ENCODE measurements around the gene LGALS9C.
"Not testable (repeated sequence)": the region's sequence is repeated elsewhere in the genome, so short reads cannot be mapped to it uniquely, and the experiment has no call there.

Gene LGALS9C

DNA sequence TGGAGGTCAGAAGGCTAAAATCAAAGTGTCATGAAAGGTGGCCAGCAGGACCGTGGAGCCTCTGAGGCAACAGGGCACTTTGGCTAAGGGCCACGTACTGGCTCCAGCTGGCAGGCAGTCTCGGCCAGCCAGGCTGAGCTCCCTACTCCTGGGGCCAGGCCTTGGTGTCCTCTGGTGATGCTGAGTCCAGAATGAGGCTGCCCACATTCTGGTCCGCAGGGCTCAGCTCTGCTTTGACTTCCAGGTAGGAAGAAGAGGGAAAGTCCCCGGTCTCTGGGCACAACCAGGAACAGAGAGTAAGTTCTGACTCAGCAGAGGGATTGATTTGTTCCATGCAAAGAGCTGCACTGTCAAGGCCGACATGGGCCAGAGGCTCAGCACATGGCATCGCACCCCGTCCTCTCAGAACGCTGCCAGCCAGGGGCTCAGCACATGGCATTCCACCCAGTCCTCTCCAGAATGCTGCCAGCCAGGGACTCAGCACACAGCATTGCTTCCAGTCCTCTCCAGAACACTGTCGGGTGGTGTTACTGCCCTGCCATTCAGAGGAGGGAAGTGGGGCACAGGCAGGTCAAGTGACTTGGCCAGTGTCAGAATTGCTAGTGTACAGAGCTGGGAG lies 2.5 kb downstream of the LGALS9C start:
- DNase-seq (ENCODE audit: low read depth): not testable (repeated sequence)

DNA sequence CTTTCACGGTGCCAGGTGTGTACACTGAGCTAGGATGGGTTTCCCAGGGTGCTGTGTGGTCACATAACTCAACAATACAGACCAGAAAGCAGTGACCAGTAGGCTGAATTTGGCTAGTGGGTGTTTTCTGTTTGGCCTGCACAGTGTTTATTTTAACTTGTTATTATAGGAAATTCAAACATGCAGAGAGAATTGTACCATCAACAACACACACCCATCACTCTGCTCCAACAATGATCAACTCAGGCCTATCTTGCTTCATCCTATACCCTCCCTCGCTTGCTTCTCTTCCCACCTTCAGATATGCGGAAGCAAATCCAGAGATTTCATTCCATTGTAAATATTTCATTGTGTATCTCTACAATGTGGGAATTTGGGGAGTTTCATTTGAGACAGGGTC lies 5.2 kb downstream of the LGALS9C start:
- not testable (repeated sequence) for DNase-seq (ENCODE audit: low read depth)

DNA sequence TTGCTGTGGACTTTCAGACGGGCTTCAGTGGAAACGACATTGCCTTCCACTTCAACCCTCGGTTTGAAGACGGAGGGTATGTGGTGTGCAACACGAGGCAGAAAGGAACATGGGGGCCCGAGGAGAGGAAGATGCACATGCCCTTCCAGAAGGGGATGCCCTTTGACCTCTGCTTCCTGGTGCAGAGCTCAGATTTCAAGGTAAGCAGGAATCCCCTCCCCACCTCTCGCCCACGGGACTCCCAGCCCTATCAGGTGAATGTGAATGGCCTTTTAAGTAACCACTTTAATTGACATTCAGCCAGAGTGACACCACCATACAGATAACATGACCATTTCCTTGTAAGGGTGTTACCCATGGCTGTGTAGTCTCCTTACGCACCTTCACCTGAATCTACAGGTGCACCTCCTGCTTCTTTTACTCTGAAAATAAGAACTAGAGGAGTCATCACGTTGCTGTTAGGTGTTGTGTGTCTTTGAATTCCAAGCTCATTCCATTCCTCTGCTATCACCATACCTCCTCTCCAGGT lies 9.4 kb downstream of the LGALS9C start:
- DNase-seq (ENCODE audit: low read depth): not testable (repeated sequence)

DNA sequence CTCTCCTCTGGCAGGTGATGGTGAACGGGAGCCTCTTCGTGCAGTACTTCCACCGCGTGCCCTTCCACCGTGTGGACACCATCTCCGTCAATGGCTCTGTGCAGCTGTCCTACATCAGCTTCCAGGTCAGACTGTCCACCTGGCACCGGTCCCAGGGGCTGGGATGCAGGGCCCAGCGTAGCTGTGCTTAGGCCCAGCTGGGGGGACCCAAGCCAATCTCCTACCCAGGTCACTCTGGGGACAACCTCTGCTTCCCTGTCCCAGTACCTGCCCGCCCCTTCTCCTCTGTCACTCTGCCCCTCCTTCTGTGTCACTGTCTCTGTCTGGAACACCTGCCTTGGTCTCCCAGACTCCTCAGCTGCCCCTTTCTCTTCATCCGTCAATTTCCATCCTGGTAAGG lies 11.0 kb downstream of the LGALS9C start:
- DNase-seq (ENCODE audit: low read depth): not testable (repeated sequence)

DNA sequence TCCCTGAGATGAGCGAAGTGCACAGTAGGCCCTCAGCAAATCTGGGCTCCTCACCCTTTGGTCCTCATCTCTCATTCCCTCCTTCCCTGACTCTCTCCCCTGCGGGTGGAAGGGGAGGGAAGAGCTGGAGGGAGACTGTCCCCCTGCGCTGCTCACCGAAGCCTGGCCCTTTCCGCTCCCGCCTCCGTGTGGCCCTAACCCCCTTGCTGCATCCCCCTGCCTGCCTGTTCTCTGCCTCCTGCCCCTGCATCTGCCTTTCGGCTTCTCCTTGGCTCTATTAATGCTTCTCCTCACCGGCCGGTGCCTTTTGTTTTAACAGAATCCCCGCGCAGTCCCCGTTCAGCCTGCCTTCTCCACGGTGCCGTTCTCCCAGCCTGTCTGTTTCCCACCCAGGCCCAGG lies 12.0 kb downstream of the LGALS9C start:
- DNase-seq (ENCODE audit: low read depth): not testable (repeated sequence)

DNA sequence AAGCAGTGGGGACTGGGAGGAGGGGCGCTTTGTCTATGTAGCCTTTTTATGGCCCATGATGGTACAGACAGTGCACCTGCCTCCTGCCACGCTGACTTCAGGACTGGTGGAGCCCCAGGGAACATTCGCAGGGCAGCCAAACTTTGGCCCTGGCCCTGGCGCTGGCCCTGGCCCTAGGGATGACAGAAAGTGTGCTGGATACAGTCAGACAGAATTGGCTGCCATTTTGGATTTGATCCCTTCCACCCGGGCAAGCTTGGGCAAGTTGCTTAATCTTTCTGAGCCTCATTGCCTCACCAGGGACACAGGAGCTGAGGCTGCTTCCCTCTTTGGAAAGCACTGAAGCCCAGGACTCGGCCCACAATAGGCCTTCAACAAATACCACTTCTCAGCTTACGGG lies 13.4 kb downstream of the LGALS9C start:
- not testable (repeated sequence) for DNase-seq (ENCODE audit: low read depth)

DNA sequence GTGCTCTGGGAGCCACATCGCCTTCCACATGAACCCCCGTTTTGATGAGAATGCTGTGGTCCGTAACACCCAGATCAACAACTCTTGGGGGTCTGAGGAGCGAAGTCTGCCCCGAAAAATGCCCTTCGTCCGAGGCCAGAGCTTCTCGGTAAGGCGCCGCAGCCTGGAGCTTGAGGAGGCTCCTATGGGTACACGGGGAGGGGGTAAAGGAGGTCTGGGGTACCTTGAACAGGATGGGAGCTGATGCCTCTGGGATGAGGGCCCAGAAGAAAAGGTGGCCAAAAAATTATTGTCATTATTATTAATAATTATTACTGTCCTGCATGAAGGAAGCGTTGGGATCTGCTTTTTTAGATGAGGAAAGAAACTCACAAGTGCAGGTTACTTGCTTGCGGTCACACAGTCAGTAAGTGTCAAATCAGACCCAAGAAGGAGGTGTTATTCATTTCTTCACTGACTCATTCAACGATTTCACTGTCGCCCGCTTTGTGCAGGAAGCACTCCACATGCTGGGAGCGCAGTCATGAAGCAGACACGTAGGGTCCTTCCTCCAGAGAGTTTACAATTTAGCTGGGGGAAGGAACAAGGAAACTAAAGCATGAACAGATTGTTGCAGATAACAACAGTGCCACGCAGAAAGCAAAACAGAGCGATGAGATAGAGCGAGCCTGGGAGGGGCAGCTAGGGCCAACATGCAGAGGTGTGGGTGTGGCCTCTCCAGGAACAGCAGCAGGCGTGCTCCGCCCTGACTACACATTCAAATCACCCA lies 16.3 kb downstream of the LGALS9C start:
- not testable (repeated sequence) for DNase-seq (ENCODE audit: low read depth)

DNA sequence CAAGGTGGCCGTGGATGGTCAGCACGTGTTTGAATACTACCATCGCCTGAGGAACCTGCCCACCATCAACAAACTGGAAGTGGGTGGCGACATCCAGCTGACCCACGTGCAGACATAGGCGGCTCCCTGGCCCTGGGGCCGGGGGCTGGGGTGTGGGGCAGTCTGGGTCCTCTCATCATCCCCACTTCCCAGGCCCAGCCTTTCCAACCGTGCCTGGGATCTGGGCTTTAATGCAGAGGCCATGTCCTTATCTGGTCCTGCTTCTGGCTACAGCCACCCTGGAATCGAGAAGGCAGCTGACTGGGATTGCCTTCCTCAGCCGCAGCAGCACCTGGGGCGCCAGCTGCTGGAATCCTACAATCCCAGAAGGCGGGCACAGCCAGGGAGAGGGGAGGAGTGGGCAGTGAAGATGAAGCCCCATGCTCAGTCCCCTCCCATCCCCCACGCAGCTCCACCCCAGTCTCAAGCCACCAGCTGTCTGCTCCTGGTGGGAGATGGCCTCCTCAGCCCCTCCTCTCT lies 17.7 kb downstream of the LGALS9C start:
- not testable (repeated sequence) for DNase-seq (ENCODE audit: low read depth)

DNA sequence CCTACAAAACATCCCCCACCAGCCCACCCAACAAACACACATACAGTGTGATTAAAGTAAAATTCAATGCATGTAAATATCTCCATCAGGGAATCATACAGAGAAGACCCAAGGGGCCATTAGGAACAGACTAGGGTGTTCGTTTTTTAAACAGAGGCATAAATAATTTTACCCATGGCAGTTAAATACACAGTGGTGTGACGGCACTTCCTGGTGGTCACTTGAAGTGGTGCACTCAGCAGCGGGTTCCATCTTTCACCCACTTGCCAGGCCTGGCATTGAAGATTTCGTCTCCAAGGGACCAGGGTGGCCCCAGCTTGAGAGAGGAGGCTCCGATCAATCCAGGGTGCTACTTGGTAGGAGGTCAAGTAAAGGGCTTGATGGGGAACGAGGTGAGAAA lies 20.5 kb downstream of the LGALS9C start:
- not testable (repeated sequence) for DNase-seq (ENCODE audit: low read depth)

DNA sequence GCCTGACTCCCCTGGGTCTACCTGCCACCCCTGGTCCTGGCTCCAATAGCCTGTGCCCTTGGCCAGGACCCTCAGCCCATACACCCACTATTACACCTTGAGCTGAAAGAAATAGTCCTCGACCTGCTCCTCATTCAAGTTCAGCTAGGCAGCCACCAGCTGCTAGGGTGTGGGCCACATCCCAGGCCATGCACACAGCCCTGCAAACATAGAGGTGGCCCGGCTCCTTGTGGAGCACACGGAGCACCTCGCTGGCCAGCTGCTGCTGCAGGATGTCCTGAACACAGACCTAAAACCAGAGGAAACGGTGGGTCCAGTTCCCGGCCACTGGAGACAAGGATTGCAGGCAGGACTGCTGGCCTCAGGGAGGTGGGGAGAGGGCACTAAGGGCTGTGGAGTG lies 22.5 kb downstream of the LGALS9C start:
- DNase-seq (ENCODE audit: low read depth): not testable (repeated sequence)

DNA sequence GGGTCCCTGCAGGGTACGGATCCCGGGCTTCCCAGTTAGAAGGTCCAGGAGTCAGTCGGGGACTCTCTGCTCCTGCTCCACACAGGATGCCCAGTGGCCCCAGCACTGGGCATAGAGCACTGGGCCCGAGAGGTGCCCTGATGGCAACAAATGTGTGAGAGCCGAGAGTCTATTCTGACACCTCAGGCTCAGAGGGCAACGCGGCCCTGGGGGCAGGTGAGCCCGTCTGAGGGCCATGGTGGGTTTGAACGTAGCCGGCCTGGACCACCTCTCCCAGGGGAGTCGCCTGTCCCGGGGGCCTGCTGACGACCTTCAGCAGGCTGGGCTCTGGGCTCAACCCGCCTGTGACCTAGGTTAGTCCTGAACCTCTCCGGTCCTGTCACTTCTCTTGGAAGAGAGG lies 23.2 kb downstream of the LGALS9C start:
- DNase-seq (ENCODE audit: low read depth): not testable (repeated sequence)

DNA sequence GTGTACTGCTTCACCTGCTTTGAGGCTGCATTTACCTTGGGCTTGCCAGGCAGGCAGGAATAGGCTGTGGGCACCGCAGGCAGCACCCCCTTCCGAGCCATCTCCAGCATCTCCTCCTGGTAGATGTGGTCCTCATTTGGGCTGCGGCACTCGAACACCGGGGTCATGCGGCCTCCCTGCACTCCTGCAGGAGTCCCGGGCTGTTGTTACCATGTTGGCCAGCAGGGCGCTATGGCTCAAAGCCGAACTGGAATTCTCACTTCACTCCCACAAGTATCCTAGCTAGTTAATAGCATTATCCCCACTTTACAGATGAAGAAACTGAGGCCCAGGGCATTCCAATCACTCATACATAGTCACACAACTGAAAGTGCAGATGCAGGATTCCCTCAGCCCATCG lies 23.7 kb downstream of the LGALS9C start:
- DNase-seq (ENCODE audit: low read depth): not testable (repeated sequence)

DNA sequence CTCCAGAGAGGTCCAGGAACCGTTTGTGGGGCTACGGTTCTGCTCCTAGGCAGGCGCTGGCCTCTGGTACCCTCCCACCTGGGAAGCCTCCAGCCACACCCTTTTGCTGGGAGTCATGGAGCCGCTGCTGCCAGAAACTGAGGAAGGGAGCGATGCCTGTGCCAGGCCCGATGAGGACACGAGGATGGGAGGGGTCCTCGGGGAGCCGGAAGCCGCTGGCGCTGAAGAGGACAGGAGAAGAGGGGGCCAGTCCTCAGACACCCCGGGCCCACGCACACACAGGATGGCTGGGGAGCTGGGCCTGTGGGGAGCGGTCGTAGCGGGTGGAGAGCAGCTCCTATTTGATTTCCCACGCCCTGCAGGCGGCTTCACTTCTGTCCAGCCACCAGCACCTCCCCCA lies 24.2 kb downstream of the LGALS9C start:
- not testable (repeated sequence) for DNase-seq (ENCODE audit: low read depth)

DNA sequence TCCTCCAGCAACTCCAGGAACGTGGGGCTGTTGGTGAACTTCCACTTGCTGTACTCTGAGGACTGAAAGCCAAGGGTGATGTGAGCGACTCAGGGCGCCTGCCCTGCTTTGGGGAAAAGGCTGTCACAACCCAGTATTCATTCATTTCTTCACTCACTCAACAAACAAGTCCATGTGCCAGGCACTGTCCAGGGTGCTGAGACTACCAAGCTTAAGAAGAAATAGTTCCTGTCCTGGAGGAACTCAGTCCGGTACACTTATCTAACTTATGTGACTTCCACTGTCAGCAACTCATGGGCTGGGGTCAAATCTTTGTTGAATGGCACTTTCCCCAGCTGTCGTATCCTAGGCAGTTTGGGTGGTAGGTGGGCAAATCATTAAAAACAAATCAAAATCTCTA lies 26.6 kb downstream of the LGALS9C start:
- DNase-seq (ENCODE audit: low read depth): not testable (repeated sequence)

DNA sequence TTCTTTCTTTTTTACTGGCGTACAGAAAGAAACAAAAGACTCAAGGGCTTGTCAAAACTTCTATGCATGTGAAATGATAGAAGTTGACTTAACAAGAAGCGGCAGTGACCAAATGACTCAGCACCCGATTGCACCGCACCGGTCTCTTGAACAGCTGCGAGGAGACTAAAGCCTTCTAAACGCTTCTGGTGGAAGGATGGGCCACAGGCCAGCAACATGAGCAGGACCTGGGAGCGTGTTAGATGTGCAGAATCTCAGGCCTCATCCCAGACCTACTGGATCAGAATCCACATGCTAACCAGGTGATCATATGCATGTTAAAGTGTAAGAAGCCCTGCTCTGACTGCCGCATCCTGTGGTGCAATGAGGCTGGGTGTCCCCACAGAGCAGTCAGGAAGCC lies 31.1 kb downstream of the LGALS9C start:
- DNase-seq (ENCODE audit: low read depth): not testable (repeated sequence)

DNA sequence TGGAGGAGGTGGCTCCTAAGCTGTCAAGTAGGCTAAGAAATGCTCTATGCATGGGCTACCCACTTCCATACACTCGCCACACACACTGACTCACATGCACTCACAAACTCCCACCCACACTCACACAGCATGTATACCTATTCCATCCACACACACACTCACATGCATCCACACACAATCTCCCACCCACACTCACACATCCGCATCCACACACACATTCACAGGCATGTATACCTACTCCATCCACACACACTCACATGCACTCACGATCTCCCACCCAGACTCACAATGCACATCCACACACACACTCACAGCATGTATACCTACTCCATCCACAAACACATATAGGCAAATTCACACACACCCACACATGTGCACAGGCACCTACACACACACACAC lies 32.1 kb downstream of the LGALS9C start:
- not testable (repeated sequence) for DNase-seq (ENCODE audit: low read depth)

DNA sequence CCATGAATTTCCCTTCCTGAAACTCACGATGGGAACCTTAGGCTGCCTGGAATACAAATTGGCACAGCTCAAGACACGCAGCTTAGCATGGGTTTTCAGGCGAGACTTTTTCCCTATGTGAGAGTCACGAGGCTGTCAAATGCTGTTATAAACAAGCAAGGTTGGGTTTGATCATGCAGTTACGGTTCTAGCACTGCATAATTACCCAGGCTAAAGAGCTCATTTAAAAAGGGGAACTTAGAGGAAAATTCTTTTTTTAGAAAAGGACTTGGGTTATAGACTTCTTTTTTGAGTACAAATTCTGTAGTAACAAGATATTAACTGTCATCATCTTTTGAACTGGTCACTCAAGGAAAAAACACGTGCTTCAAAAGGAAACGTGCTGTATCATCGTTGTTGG lies 44.5 kb downstream of the LGALS9C start:
- not testable (repeated sequence) for DNase-seq (ENCODE audit: low read depth)

DNA sequence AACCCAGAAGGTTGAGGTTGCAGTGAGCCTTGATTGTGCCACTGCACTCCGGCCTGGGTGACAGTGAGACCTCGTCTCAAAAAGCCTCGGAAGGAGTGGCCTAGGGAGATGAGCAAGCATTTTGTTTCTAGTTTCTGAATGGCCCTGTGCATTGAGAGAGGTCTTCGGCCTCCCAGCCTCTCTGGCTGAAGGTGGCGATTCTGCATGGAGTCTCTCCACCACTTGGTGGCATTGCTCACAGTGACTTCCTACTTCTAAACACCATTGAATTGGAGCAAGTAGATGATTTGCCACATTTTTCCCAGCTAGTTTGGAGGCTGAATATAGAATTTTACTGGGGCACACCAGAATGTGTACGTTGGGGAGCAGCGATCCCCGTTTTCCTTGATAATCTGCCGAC lies 48.4 kb downstream of the LGALS9C start:
- not testable (repeated sequence) for DNase-seq (ENCODE audit: low read depth)

DNA sequence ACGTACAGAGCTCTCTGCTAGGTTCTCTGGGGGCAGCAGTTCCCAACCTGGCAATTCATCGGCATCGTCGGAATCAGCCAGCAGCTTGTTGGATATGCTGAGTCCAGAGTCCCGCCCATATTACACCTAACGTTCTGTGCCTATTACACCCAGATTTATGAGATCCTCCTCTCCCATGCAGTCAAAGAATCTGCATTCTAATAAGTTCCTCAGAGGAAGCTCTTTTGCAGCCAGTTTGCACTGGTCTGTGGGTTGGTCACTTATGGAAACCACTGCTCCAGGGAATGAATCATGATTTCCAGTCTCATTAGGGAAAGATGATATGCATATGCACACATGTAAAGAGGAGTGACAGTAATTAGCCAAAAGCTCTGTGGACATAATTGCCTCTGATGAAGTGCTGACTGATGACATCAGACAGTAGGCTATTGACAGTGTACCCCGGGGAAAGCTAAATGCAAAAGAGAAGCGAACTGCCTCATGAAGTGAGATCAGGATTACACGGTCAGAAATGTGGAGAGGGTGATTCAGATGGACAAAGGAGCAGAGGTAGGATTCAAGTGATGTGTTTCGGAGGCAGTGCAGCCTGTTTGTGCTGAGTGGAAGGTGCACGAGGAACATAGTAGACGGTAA lies 49.7 kb downstream of the LGALS9C start:
- not testable (repeated sequence) for DNase-seq (ENCODE audit: low read depth)

DNA sequence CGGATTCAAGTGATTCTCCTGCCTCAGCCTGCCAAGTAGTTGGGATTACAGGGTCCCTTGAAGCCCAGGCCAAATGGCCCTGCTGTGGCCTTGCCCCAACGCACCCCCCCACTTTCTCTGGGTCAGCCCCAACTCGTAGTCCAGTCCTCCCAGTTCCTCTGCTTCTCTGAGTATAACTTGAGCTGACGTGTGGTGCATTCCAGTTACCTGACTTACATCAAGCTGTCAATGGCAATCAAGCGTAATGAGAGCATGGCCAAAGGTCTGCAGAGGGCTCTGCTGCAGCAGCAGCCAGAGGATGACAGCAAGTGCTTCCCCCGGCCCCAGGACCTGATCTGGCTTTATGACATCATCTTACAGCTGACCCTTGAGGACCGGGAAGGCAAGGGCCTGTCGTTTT lies 50.8 kb downstream of the LGALS9C start:
- not testable (repeated sequence) for DNase-seq (ENCODE audit: low read depth)

DNA sequence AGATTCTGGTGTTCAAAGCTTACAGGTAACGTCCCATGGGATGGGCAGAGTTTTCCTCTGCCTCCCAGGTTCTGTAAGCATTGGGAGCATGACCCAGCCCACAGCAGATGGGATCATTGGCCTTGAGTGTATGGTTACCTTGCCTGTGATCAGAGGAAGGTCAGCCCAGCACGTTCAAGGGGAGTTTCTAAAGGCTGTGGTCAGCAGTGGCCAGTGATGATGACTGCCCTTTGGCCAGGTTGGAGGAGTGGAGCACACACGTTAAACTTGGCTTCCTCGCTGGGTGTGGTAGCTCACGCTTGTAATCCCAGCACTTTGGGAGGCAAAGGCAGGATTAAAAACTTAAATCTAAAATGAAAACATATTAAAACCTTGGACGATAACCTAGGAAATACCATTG lies 51.8 kb downstream of the LGALS9C start:
- DNase-seq (ENCODE audit: low read depth): not testable (repeated sequence)

DNA sequence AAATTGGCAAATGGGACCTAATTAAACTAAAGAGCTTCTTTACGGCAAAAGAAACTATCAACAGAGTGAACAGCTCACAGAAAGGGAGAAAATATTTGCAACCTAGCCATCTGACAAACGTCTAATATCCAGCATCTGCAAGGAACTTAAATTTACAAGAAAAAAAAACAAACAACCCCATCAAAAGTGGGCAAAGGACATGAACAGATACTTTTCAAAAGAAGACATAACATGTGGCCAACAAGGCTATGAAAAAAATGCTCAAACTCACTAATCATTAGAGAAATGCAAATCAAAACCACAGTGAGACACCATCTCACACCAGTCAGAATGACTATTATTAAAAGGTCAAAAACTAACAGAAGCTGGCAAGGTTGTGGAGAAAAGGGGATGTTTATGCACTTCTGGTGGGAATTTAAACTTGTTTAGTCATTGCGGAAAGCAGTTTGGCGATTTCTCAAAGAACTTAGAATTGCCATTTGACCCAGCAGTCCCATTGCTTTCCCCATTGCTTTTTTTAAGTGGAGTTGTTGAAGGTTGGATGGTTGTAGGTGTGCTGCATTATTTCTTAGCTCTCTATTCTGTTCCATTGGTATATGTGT lies 52.4 kb downstream of the LGALS9C start:
- DNase-seq (ENCODE audit: low read depth): not testable (repeated sequence)
